ENCODE results near the gene PRM3. TPM values are rescaled to one million over a fixed set of nuclear protein-coding genes. Genes with fewer than 3 reads are reported as not detected.

Gene PRM3
- total RNA-seq, 1 experiment from 2014 or later = not detected

DNA sequence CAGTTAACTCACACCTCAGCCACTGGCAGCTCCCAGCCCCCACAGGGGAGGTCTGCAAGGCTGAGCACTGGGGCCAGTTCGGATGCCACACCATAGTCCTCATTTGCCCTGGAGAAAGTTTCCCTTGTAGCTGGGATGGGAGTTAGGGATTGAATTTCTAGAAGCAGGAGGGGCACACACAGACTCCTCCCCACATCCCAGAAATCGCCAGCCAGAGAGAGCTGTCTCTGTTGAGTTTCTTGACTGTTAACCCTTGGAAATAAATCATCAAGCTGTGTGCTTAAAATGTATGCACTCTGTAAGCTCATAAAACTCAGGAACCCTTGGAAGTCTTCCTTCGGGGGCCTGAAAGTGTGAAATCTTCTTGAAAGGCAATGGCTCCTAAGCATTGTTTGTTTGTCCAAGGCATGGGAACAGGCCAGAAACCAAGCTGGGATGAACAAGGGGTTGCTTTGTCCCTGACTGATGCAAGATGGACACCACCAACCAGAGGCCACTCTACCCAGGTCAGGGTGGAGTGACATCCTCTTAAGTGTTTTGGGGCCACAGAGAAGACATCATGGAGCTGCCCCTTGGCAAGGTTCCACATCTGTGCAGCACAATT lies 394 bp upstream of the PRM3 start:
- DNase-seq = no peak
- H3K36me3 ChIP-seq = no peaks in the 10 kb centered on the region
- H3K27me3 ChIP-seq = no peaks in the 10 kb centered on the region
- no peak overlapping the region for H3K4me3 ChIP-seq
- H3K9me3 ChIP-seq = no peaks in the 10 kb centered on the region

DNA sequence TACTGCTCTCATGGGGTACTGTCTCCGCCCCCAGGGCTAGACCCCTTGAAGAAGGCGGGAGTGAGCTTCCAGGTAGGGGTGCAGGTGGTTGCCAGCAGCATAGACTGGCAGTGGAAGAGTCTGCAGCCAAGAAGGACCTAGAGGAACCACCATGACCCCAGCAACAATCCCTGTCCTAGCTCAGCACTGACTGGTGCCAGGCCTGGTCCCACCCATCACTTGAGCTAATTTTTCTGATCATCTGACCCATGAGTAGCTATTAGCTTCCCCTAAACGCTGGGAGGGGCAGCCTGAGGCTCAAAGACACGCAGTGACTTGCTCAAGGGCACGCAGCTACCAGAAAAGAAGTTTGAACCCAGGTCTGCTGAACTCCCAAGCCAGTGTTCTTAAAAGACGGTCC lies 945 bp downstream of the PRM3 start:
- Histone ChIP-seq H3K36me3 (no peaks in the 10 kb centered on the region), H3K27me3 (peaks cover under 1% of the 10 kb centered on the region; the same call in 1 of the 2 replicates), H3K4me3 (no peak overlapping the region), H3K9me3 (no peaks in the 10 kb centered on the region)
- no peak for DNase-seq

DNA sequence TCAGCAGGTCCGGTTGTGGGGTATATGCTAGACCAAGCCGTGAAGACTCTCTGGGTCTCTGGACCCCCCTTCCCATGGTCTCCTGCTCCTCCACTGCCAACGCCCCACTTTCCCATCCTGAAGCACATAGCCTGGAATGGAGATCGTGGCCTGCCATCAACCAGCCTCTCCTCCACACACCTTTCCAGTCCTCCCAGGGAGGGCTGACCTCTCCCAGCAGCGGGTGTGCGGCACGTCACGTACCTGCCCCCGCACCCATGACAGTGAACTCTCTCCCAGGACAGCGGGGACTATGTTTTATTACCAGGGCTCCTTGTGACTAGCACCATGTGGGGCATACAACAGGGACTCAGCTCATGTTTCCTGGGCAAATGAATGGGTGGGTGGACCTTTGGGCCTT lies 1.8 kb downstream of the PRM3 start:
- Histone ChIP-seq H3K9me3 (no peaks in the 10 kb centered on the region), H3K27me3 (peaks cover 2% of the 10 kb centered on the region; the same call in 1 of the 2 replicates), H3K36me3 (no peaks in the 10 kb centered on the region), H3K4me3 (no peak overlapping the region)
- no peak for DNase-seq

DNA sequence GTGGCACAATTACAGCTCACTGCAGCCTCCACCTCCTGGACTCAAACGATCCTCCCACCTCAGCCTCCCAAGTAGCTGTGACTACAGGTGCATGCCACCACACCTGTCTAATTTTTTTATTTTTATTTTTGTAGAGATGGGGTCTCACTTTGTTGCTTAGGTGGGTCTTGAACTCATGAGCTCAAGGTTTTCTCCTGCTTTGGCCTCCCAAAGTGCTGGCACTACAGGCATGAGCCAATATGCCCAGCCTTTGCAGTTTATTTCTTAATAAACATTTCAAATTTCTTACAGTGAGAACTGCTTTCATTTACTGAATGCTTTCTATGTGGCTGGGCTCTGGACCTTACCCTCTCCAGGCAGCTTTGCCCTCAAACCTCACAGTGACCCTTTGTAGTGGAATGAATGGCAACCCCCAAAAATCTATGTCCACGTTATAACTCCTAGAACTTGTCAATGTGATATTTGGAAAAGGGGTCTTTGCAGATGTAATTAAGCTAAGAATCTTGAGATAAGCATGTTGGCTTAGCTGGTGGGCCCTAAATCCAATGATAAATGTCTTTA lies 2.7 kb downstream of the PRM3 start:
- H3K4me3 ChIP-seq = no peak overlapping the region
- no peak for DNase-seq
- H3K27me3 ChIP-seq = peaks cover 2% of the 10 kb centered on the region; the same call in 1 of the 2 replicates
- no peaks in the 10 kb centered on the region for H3K36me3 ChIP-seq
- no peaks in the 10 kb centered on the region for H3K9me3 ChIP-seq

DNA sequence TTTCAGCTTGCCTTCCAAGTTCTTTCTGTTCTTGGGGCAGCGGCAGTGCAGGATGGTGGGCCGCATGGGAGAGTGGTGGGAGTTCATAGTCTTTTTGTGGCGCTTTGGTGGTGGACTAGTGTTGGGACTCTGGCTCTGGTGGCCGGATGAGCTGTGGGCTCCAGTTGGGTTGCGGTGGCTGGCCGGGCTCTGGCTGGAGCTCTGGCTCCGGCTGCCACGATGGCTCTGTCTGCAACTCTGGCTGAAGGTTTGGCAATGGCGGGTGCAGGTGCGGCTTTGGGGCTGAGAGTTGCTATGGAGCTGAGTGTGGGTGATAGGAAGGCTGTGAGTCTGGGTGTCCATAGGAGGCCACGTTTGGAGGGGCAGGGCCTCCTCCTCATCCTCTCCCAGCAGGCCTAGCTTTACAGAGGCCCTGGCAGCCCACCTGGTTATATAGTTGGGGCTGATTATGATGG lies 4.5 kb downstream of the PRM3 start, which contains the start of gene TNP2:
Gene TNP2, minus strand, starts transcription at position 405 of the 455 bp plus-strand sequence. Its CDS starts 63 bp downstream, at position 342.
- H3K4me3 ChIP-seq = no peak within 1 kb of the TSS
- H3K36me3 ChIP-seq = no peaks in the 10 kb centered on the region
- H3K9me3 ChIP-seq = no peaks in the 10 kb centered on the region
- DNase-seq = no peak
- H3K27me3 ChIP-seq = peaks cover 2% of the 10 kb centered on the region; the same call in 1 of the 2 replicates

DNA sequence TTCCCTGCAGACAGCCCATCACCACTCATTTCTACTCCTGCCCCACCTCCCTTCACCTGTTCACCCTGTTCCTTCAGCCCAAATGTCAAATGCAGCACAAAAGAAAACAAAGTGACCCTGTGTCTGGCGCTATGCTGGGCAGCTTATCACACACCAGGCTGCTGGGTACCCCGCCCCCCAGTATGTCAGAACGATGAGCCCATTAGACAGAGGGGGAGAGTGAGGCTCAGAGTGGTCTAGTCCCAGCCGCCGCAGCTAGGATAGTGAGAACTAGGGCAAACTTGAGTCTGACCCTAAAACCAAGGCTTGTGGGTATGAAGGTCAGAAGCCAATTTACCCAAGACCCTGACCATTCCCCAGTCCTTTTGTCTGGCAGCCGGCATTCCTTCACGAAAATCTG lies 8.3 kb downstream of the PRM3 start:
- no peaks in the 10 kb centered on the region for H3K9me3 ChIP-seq

DNA sequence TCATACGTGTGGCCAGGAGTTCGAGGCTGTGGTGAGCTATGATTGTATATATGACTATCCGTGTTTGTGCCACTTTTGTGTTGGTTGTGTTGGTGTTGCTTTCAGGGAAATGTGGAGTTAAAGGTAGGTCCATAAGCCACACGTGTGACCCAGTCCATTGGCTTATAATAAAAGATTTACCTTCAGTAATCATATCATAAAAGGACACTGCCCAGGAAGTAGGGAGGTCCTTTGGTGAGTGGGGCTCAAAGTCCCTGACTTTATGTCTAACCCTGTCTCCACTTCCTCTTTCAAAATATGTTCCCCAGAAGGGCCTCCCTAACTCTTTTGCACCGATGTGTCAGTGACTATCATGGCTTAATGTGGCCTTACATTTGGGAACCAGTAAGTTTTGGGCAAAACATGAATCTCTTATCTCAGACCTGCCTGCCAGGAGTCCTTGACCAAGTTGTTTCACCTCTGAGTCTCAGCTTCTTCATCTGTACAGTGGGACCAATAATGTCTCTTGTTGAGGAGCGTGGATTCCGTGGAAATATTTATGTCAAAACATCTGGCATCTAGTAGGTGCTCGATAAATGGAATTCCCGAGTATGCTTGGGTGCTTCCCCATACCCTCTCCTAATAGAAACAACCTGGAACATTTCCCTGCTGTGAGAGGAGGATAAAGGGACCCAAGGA lies 9.1 kb downstream of the PRM3 start:
- H3K4me3 ChIP-seq = no peak overlapping the region
- DNase-seq = no peak
- H3K9me3 ChIP-seq = no peaks in the 10 kb centered on the region
- H3K27me3 ChIP-seq = peaks cover 2% of the 10 kb centered on the region; the same call in 1 of the 2 replicates
- no peaks in the 10 kb centered on the region for H3K36me3 ChIP-seq

More for the DNA sequence above, 8.3 kb downstream of the PRM3 start:
- Histone ChIP-seq H3K36me3 (no peaks in the 10 kb centered on the region), H3K27me3 (peaks cover 2% of the 10 kb centered on the region; the same call in 1 of the 2 replicates), H3K4me3 (no peak overlapping the region)
- no peak for DNase-seq

DNA sequence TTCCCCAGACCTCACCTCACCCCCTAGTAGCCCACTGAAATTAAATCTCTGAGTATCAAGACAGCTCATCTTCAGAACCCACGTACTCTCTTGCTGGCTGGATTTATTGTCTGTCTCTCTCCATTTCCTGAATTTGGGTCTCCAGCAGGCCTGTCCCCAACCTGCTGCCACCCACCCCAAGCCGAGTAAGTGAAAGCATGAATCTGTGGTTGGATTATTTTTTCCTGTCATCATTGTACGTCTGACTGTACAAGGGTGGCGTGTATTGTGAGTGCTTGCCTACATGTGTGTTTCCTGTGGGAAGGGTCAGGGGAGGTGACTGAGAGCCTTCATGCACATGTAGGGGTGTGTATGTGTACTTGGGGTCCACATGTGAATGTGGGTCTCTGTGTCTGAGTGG lies 9.7 kb downstream of the PRM3 start:
- no peak for DNase-seq
- Histone ChIP-seq H3K4me3 (no peak overlapping the region), H3K9me3 (no peaks in the 10 kb centered on the region), H3K27me3 (peaks cover 2% of the 10 kb centered on the region; the same call in 1 of the 2 replicates), H3K36me3 (no peaks in the 10 kb centered on the region)

DNA sequence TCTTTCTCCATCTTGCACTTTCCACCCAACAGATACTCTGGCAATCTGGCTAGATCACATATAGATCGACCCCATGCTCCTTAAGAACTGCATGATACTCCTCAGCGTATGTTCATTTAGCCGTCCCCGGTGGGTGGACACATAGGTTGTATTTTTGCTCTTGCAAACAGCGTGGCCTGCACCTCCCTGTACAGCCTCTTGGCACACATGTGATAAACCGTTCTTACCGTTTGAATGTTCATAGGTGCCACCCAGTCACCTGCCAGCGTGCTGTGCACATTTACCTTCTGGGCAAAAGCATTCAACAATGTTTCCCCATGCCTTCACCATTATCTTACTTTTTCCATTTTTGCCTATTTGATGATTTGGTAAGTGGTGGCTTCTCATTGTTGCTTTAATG lies 10.5 kb downstream of the PRM3 start:
- H3K36me3 ChIP-seq = no peaks in the 10 kb centered on the region

DNA sequence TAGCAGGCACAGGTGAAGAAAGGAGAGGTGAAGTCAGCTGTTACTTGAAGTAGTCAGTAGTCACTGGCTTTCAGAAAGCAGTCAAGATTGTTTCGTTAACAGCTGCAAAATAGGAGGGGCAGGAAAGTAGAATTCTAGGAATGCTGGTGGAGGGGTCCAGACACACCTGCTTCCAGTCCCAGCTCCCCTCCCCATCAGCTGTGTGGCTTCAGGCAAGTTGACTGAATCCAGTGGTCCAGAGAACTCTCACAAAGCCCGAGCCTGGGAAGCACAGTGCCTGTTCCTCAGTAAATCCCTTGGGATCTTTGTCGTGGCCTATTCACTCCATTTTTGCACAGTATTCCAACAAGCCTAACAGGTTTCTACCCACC lies 12.8 kb downstream of the PRM3 start:
- no peaks in the 10 kb centered on the region for H3K36me3 ChIP-seq
- DNase-seq = no peak
- H3K27me3 ChIP-seq = no peaks in the 10 kb centered on the region
- no peak overlapping the region for H3K4me3 ChIP-seq
- no peaks in the 10 kb centered on the region for H3K9me3 ChIP-seq

More for the DNA sequence above, 10.5 kb downstream of the PRM3 start:
- no peaks in the 10 kb centered on the region for H3K9me3 ChIP-seq
- no peak overlapping the region for H3K4me3 ChIP-seq
- peaks cover 2% of the 10 kb centered on the region; the same call in 1 of the 2 replicates for H3K27me3 ChIP-seq
- no peak for DNase-seq

DNA sequence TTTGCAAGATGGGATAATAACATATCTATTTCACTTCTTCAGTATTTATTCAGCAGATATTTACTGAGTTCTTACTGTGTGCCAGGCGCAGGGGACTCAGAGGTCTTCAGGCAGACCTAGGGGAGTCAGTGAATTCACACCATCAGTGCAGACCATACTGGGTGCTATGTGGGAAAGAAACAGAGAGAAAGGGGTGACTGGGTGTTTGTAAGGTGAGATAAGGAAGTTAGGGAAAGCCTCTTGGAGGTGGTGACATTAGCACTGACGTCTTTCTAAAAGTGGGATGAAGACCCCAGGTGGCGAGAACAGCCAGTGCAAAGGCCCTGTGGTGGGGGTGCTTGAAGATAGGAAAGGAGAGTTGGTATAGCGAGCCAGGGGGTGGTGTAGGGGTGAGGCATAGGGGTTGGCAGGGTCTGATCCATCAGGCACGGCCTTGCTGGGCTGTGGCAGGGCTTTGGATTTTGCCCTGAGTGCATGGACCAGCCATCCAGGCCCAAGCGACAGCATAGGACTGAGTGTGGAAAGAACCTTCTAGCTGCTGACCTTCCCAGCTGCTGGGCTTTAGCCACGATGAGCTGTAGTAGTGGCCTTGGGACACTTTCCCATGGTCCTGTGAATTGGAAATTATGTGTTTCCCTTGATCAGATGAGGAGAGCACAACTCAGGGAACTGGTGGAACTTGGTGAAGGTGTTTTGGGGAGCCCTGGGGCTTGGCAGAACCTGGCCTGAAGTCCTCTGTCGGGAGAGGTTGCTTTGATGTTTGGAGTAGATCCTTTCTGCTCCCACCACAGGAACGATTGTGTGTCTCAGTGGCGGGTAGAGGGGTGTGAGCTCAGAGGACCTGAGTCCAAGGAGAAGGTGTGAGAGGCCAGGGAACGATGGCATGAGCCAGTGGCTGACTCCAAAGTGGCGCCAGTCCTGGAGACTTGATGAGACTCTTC lies 13.5 kb downstream of the PRM3 start:
- H3K4me3 ChIP-seq = no peak overlapping the region

DNA sequence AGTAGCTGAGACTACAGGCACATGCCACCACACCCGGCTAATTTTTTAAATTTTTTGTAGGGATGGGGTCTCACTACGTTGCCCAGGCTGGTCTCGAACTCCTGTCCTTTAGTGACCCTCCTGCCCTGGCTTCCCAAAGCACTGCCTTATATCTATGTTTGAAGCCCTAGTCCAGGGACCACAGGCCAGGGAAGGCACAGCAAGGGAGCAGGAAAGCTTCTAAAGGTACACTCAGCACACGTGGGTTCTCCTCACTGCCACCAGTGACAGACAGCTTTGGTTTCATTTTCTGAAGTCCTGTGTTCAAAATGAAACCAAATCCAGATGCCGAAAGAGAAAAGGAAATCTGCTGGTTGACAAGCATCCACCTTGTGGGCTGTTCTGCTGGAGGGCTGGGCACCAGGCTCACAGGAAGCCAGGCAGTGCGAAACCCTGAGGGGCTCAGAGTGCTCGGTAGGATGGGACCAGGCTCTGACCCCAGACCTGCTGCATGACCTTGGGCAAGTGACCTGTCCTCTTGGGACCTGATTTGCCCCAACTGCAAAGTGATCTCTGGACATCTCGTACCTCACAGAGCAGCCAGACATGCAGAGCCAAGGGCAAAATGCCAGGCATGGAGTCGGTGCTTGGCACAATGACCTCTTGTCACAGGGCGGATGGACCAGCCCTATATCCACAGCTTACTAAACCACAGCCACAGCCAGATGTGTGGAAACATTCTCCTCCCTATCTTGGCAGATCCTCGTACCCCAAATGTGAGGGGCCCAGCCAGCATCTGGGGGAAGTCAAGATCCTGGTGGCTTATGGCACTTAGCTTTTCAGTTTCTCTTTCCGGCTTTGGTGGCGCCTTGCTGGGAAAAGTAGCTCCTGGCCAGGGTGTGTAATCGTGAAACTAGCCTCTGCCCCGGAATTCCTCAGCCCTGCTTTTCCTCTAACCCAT lies 14.6 kb downstream of the PRM3 start:
- peak; percentile 23 for DNase-seq
- Histone ChIP-seq H3K4me3 (no peak overlapping the region), H3K9me3 (no peaks in the 10 kb centered on the region), H3K27me3 (no peaks in the 10 kb centered on the region), H3K36me3 (no peaks in the 10 kb centered on the region; the same call in 1 of the 2 replicates)

More for the DNA sequence above, 13.5 kb downstream of the PRM3 start:
- Histone ChIP-seq H3K36me3 (no peaks in the 10 kb centered on the region), H3K27me3 (no peaks in the 10 kb centered on the region), H3K9me3 (no peaks in the 10 kb centered on the region)
- no peak for DNase-seq

DNA sequence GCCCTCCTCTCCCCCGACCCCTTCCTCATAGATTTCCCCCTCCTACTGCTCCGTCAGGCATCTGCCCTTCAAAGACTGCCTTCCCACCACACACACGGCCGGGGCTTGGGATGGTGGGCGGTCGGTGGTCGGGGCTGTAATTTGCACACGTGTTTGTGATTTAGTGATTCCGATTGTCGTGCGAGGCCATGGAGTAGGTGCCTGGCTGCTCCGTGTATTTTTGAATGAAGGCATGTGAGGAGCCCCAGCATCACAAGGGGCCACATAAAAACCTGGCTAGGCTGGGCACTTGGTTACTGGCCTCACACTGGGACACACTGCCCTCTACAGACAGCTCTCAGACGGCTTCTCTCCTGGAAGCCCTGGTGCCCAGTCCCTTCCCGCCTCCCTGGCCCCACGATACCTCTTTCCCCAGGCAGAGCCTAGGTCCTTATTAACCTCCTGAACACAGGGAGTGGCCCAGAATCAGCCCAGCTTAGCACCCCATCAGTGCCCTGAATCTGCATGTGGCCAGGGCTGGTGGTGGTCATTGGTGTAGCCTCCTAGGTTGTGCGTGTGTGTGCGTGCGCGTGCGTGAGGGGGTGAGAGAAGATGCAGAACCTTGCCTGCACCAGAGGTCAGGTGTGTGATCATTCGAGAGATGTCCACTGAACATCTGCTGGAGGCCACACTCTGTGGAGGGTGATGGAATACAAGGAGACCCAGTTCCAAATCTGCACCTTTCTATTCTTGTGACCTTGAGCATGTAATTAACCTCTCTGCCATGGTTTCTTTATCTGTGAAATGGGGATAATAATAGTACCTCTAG lies 16.1 kb downstream of the PRM3 start:
- H3K4me3 ChIP-seq = peak overlapping the region; percentile 80
- H3K27me3 ChIP-seq = no peaks in the 10 kb centered on the region
- peak; percentile 80 for DNase-seq
- H3K36me3 ChIP-seq = peaks cover 4% of the 10 kb centered on the region
- no peaks in the 10 kb centered on the region for H3K9me3 ChIP-seq

DNA sequence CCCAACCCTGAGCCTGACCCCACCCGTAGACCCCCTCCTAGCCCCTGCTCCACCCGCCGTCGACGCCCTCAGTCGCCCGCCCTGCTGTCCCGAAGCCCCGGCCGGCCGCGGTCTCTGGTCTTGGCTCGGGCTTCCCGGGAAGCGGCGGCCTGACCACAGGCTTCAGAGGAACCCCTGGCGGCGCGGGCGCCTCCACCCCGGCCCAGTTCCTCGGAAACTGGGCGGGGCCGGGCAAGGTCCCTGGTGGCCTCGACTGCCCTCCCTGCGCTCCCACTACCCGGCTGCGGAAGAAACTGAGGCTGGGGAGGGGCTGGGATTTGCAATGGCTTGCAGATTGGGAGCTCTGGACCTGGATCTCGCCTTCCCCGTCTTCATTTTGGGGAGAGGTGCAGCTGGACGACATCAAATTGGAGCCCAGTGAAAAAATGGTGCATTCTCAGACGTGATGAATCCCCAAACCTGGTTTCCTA lies 16.7 kb downstream of the PRM3 start:
- Histone ChIP-seq H3K9me3 (no peaks in the 10 kb centered on the region), H3K4me3 (peak overlapping the region; percentile 80), H3K27me3 (no peaks in the 10 kb centered on the region), H3K36me3 (peaks cover 4% of the 10 kb centered on the region)
- DNase-seq = peak; percentile 71
